ENCODE results near the gene PSMB7. TPM values are rescaled to one million over a fixed set of nuclear protein-coding genes. Genes with fewer than 3 reads are reported as not detected.

The PSMB7 gene
- total RNA-seq, 3 donors from 2014 or later (not counting 1 experiment from before 2014, with no cell fraction given): 75.6 to 75.9 (median 75.8) TPM

DNA sequence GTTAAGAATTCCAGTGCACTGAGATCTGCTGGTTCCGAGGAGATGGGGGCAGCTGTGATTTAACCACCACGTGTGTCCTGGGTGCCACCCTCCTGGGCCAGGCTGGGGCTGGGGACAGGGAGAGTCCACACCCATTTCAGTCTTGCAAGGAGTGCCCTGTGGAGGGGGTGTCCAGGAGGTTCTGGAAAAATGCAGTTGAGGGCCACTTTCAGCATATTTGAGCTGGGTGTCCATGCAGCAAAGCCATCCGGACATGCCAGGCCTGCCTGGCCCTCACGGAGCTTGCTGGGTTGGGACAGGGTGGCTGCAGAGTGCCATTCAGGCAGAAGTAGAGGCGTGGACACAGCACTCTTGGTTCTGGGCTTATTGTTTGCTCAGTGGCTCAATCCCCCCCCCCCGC, 89.4 kb downstream of the PSMB7 start:
- DNase-seq (no peak), ATAC-seq (no peak)
- no peaks in the 10 kb centered on the region for H3K9me3 ChIP-seq (ENCODE audit: control insufficient read depth, insufficient read depth, low read length)
- H3K9me3 Mint-ChIP-seq: no peaks in the 10 kb centered on the region
- TF ChIP-seq, protein P1, sequence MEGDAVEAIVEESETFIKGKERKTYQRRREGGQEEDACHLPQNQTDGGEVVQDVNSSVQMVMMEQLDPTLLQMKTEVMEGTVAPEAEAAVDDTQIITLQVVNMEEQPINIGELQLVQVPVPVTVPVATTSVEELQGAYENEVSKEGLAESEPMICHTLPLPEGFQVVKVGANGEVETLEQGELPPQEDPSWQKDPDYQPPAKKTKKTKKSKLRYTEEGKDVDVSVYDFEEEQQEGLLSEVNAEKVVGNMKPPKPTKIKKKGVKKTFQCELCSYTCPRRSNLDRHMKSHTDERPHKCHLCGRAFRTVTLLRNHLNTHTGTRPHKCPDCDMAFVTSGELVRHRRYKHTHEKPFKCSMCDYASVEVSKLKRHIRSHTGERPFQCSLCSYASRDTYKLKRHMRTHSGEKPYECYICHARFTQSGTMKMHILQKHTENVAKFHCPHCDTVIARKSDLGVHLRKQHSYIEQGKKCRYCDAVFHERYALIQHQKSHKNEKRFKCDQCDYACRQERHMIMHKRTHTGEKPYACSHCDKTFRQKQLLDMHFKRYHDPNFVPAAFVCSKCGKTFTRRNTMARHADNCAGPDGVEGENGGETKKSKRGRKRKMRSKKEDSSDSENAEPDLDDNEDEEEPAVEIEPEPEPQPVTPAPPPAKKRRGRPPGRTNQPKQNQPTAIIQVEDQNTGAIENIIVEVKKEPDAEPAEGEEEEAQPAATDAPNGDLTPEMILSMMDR (IDR thresholded peaks at IDR 0.05): no peak
- peaks cover 51% of the 10 kb centered on the region for H3K36me3 ChIP-seq (ENCODE audit: control insufficient read depth, insufficient read depth, low read length)
- H3K36me3 Mint-ChIP-seq: no peaks in the 10 kb centered on the region
- WGBS (ENCODE audit: insufficient coverage): 95% methylated on average over 6 of the region's 6 CpGs
- no peak overlapping the region for H3K27ac ChIP-seq (ENCODE audit: low read length)
- no peak overlapping the region for H3K4me3 Mint-ChIP-seq
- H3K4me3 ChIP-seq (ENCODE audit: low read length): no peak overlapping the region
- intact Hi-C loops (cut with micrococcal nuclease): no loop called here
- H3K27me3 Mint-ChIP-seq (ENCODE audit: low read depth in 2 of 2): no peaks in the 10 kb centered on the region
- no peaks in the 10 kb centered on the region for H3K27me3 ChIP-seq (ENCODE audit: control insufficient read depth, insufficient read depth, low read length)
- H3K4me1 ChIP-seq (ENCODE audit: control insufficient read depth, insufficient read depth, low read length): no peaks in the 10 kb centered on the region
- peaks cover 7 to 15% of the 10 kb centered on the region in 2 donors for H3K4me1 Mint-ChIP-seq
- no peak overlapping the region for H3K27ac Mint-ChIP-seq

DNA sequence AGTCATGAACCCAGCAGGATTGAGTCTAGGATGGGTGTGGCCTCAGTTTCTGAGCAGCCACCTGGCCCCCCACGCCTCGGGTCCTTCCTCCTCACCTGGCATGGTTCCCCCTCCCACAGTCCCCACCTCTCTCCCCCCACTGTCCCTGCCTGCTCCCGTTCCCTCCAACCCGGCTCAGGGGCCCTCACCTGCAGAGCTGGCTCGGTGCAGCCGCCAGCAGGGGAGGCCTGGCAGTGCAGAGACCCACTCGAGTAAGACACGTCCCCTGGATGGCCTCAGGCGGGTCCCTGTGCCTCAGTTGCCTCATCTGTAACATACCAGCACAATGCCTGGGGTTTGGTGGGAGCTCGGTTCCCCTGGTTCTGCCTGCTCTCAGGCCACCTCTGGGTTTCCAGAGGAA, 91.3 kb downstream of the PSMB7 start:
- no peak for ATAC-seq
- Mint-ChIP-seq H3K27ac (no peak overlapping the region), H3K4me1 (peaks cover 16 to 22% of the 10 kb centered on the region in 2 donors), H3K4me3 (no peak overlapping the region), H3K36me3 (no peaks in the 10 kb centered on the region), H3K9me3 (no peaks in the 10 kb centered on the region), H3K27me3 (ENCODE audit: low read depth in 2 of 2) (no peaks in the 10 kb centered on the region)
- intact Hi-C loops (cut with micrococcal nuclease): no loop called here
- Histone ChIP-seq H3K4me1 (ENCODE audit: control insufficient read depth, insufficient read depth, low read length) (peaks cover 9% of the 10 kb centered on the region), H3K27me3 (ENCODE audit: control insufficient read depth, insufficient read depth, low read length) (no peaks in the 10 kb centered on the region), H3K9me3 (ENCODE audit: control insufficient read depth, insufficient read depth, low read length) (no peaks in the 10 kb centered on the region), H3K27ac (ENCODE audit: low read length) (no peak overlapping the region), H3K4me3 (ENCODE audit: low read length) (no peak overlapping the region), H3K36me3 (ENCODE audit: control insufficient read depth, insufficient read depth, low read length) (peaks cover 39% of the 10 kb centered on the region)
- DNase-seq: no peak
- TF ChIP-seq, protein P1 (IDR thresholded peaks at IDR 0.05): no peak
- 86% methylated on average over 10 of the region's 10 CpGs for WGBS (ENCODE audit: insufficient coverage)

DNA sequence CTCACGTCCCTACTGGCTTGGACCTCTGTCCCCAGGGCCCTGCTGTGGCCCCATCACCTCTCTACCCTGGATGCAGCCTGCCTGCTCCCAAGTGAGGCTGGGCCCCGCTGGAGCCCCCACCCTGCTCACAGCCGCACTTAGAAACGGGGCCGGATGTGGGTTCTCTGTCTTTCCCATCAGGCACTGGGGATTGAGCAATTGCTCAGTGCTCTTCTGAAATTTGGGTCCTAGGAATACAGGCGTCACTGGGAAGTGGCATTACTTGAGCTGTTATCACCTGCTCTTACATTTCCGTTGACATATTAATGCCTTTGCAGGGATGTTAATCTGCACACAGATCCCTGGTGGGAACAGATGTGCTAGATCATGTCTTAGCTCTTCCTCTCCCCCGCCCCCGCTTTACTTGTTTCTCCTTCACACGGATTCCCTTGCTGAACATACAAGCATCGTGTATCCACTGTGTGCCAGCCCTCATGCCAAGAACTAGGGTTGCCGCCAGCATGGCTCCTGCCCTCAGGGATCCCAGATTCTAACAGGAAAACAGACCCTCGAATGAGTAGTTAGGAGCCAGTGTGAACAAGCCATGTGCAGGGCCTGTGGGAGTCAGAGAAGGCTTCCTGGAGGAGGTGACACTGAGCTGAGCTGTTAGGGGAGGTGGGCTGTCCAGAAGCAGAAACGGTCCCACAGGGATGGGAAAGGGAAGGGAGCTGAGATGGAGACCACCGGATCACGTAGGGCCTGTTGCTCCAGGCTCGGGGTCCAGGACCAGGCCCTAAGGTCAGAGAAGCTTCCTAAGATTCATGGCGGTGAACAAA, 92.4 kb downstream of the PSMB7 start:
- Histone ChIP-seq H3K9me3 (ENCODE audit: control insufficient read depth, insufficient read depth, low read length) (no peaks in the 10 kb centered on the region), H3K36me3 (ENCODE audit: control insufficient read depth, insufficient read depth, low read length) (peaks cover 29% of the 10 kb centered on the region), H3K27me3 (ENCODE audit: control insufficient read depth, insufficient read depth, low read length) (no peaks in the 10 kb centered on the region), H3K27ac (ENCODE audit: low read length) (no peak overlapping the region), H3K4me1 (ENCODE audit: control insufficient read depth, insufficient read depth, low read length) (peaks cover 9% of the 10 kb centered on the region), H3K4me3 (ENCODE audit: low read length) (no peak overlapping the region)
- peak overlapping the region in 1 of 2 donors; percentile 24 for H3K27ac Mint-ChIP-seq
- intact Hi-C loops (cut with micrococcal nuclease): no loop called here
- H3K9me3 Mint-ChIP-seq: no peaks in the 10 kb centered on the region
- H3K36me3 Mint-ChIP-seq: no peaks in the 10 kb centered on the region
- ATAC-seq (no peak), DNase-seq (no peak)
- 93% methylated on average over 18 of the region's 18 CpGs for WGBS (ENCODE audit: insufficient coverage)
- H3K4me1 Mint-ChIP-seq: peaks cover 16 to 22% of the 10 kb centered on the region in 2 donors
- TF ChIP-seq, protein P1 (IDR thresholded peaks at IDR 0.05): no peak
- no peaks in the 10 kb centered on the region for H3K27me3 Mint-ChIP-seq (ENCODE audit: low read depth in 2 of 2)
- no peak overlapping the region for H3K4me3 Mint-ChIP-seq

All from natural killer cell (primary cell).